HG03432 (cell line): ENCODE data around the gene CHST9.
"Not testable (repeated sequence)": the region's sequence is repeated elsewhere in the genome, so short reads cannot be mapped to it uniquely, and the experiment has no call there.

Source experiments
- ATAC-seq: cut with Tn5 transposase; IDR thresholded peaks from one replicate; pipeline ENCODE4 v1.9.1; 2021; ENCODE audit warnings: mild to moderate bottlenecking, moderate library complexity; ENCODE audit not compliant: unreplicated experiment

The CHST9 gene

DNA sequence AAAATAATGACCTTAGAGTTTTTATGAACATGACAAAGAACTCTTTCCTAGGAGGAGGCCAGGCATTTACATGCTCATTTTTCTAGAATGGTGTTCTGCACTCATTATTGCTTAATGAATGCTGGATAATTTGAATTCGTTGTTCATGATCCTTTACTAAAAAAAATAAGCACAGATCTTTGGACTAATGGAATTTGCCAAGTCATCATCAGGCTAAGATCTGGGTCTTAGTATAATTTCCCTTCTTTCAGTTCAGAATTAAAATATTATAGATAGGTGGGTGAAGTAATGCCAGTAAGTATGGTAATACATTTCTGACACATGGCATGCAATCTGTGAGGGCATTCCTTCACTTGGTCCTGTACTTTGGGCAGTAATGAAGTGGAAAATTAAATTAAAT is 175.8 kb downstream of the CHST9 start:
- no peak for ATAC-seq

DNA sequence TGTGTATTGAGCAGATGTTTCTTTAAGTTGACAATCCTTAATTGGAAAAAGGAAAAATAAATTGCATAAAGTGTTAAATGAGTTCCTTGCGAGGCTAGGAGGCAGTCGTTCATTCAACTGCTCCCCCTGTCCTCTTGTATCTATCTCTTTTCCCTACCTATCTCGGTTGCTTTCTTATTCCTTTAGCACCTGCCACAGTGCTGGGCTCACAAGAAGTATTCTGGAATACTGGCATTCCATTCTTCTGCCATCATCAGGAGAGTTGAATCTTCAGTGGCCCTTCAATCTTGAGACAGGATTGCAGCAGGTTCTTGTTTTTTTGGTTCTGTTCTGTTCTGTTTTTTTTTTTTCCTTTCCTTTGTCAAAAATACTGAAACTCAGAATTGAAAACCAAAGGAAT is 176.5 kb downstream of the CHST9 start:
- ATAC-seq: no peak

DNA sequence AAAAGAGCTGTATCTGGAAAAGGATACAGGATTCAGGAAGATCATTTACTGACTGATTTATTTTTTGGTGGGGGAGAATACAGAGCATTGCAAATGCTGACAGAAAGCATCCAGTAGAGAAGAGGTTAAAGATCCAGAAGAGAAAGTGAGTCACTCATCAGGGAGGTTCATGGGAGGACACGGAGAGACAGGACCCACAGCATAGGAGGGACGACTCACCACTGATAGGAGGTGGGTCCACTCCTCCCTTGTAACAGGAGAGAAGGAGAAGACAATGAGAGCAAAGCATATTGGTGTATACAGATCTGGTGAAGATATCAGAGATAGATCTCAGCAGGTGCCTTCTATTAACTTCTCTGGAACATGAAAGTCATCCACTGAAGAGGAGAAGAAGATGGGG is 177.2 kb downstream of the CHST9 start:
- no peak for ATAC-seq

DNA sequence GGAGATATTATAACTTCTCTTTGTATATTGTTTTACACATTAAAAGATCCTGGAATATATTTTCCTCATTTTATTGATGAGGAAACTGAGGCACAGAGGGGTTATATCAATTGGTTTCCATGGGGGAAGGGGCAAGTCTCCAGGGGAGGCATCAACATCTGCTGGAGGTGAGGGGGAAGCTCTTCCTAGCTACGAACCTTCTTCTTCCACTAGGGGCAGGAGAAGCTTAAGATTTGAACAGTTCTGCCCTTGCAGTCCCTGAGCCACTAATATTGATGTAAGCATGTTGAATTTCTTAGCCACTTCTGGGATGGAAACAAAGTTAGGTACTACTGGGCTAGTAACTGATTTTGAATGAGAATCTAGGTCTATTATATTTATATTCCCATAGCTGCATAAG is 179.5 kb downstream of the CHST9 start:
- ATAC-seq: no peak

DNA sequence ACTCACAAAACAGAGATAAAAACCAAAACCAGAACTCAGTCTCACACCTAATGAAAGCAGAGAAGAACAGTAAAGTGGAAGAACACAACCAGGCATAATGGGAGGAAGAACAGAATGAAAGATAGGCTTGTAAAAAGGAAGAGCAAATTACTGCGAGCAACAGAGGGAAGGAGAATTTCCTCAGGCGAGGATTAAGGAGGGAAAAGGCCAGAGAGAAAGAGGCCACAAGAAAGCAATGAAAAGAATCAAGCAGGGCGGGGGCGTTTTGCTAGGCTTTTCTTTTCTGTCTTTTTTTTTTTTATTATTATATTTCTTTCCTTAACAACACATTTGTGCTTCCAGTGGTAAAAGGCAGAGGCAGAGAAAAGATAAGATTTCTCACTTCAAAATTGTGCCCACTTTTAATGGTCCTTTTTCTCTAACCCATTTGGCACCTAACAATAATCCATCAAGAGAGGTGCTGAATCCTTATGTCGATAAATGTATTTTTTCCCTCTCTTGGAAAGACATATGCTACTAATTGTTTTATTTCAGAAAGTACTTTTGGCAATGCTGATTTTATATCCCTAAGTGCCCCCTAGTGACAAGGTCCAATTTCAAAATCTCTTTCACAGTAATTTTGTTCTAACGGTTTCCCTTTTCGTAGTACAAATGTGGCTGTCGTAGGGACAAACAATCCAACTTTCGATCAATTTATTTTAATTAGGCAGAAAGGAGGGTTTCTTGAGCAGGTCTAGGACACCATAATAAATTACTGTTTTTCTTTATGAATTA is 180.9 kb downstream of the CHST9 start:
- ATAC-seq: no peak

DNA sequence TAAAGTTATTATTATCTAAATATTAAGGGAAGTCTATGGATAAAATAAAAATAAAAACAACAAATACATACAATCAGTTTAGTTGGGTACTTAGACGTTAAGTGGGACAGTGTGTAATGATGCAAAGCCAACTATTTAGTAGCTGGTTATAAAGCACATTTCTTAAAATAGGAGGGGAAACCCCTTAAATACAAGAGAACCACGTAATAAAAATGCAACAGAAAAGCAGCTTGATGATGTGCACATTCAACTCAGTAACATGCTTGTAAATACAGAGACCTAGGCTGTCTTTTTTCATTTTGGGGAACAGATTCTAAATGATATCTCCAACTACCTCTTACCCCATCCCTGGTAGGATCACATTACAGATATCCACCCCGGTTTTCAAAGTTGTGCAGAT is 185.3 kb downstream of the CHST9 start:
- ATAC-seq: no peak

DNA sequence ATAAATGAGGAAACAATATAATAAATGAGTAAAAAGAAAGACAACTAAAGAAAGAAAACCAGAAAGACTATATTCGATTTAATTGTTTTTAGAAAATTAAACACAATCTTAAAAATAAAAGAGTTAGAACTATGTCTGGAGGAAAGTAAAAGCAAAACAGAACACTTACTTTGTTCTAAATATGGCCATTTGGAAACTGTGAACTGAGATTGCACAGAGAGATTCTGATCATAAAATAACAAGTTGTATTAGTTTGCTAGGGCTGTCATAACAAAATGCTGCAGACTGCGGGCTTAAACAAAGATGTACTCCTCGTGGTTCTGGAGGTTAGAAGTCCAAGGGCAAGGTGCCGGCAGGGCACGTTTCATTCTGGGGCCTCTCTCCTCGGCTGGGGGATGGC is 191.5 kb downstream of the CHST9 start:
- peak; percentile 60 for ATAC-seq

DNA sequence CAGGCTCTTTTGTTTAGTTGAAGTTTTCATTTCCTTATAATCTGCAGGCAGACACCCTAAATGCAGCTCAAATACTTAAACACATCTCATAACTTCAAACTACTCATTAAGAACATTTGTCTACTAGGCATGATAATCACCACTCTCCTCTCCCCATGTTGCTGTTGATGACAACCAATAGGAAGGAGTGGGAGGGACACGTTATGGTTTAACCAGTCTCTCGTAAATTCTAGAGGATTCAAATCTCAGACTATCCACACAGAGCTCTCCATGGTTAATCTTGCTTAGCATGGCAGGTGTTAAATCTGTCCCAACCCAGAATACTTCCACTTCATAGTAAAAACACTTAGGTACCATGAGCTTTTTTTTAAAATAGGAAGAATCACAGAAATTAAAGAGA is 192.2 kb downstream of the CHST9 start:
- peak; percentile 53 for ATAC-seq

DNA sequence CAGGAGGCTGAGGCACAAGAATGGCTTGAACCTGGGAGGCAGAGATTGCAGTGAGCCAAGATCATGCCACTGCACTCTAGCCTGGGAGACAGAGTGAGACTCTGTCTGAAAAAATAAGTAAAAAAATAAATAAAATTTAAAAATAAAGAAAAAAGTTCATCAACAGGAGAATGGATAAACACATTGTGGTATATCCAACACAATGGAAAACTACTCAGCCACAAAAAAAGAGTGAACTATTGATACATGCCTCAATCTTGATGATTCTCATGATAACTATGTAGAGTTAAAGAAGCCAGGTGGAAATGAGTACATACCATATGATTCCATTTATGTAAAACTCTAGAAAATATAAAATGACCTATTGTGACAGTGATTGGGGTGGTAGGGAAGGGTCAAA is 195.3 kb downstream of the CHST9 start:
- ATAC-seq: no peak

DNA sequence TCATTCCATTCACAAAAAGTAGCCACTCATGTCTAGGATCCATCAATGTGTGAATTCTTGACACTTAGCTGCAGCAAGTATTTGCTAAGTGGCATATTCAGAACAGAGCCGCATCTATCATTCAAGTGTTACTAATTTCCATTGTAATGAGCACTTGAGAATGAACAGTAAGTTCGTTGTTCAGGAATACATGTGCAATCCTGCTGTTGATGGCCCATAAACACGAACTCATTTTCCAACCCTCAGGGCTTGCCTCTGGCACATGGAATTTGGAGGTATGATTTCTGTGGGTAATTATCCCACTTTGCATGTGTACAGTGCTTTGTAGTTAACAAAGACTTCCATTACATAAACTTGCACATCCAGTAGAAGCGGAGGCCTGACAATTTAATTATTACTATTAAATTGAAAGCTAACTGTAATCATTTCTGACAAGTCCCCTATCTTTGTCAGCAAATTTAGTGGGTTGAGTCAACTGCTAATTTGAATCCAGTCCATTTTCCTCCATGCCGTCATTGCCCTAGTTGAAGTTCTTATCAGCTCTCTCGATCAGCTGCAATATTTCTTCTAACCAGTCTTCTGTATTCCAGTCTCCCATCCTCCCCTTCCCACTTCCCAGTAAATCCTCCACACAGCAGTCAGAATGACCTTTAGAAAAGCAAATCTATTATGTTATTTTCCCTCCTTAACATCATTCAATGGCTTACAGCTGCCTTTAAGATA is 203.6 kb downstream of the CHST9 start:
- ATAC-seq: no peak

DNA sequence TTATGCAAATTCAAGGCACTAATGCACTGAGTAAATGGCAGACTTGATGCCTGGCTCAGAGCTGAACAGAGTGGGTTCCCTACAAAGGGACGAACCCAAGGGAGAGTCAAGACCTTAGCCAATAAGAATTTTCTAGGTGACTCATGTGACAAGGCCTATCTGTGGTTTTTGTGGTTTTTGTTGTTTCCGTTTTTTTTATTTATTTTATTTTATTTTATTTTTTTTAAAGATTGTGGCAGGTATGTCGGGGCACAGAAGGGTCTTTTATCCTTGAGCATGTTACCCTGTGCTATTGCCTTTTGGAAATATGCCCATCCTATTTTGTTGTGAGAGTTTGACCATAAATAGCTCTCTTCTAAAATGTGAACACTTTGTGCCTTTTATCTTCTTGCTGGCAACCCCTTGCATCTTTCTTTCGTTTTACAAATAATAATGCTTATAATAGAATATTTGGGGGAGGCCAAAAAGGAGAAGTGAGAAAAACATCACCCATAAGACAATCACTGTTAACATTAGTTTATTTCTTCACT is 206.2 kb downstream of the CHST9 start:
- ATAC-seq: peak; percentile 98

DNA sequence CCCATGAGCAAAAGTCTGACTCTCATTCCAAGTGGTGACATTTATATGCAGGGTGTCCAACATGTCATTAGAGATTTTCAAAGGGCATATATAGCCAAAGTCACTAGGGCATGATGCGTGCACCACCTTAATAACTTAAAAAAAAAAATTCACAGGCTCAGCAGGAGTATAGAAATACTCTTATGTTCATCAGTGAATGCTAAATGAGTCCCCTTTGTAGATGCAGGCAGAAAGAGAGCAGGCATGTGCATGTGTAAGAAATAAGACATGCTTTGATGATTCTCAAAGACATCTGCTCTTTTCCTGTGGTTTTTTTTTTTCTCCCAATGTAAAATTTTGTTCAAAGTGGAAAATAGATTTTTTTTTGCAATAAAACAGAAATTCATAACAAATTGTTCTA is 207.3 kb downstream of the CHST9 start:
- ATAC-seq: no peak

DNA sequence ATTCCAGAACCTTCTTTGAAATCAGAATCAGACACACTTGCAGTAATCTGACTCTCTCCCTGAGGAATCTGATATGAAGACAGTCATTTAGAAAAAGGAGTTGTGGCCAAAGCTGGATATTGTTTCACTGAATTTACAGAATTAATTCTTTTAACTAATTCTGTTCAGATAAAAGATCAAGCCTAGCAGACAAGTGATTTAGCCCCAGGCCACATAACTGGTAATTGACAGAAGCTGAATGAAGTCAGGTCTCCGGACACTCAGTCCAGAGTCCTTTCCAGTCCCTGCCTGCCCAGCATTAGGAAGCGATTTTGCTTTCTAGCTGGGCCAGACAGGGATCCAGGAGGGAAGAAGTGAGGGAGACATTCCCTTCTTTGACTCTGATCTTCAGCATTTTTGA is 208.9 kb downstream of the CHST9 start:
- ATAC-seq: no peak

DNA sequence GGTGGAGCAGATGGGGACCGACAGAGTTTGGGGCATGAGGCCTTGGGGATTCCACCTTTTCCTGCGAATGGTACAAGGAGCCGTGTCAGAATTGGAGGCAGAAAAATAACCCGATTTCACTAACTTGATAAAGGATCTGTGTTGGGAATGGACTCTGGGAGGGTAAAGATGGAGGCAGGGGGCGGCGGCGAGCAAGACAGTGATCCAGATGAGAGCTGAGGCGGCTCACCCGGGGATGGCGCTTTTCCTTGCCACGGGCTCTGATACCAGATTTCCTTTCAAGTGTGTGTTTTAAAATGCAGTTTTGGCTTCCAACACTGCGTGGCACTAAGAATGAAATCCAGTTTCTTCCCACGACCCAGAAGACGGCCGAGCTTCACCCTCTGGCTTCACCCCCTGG is 212.6 kb downstream of the CHST9 start:
- not testable (repeated sequence) for ATAC-seq

DNA sequence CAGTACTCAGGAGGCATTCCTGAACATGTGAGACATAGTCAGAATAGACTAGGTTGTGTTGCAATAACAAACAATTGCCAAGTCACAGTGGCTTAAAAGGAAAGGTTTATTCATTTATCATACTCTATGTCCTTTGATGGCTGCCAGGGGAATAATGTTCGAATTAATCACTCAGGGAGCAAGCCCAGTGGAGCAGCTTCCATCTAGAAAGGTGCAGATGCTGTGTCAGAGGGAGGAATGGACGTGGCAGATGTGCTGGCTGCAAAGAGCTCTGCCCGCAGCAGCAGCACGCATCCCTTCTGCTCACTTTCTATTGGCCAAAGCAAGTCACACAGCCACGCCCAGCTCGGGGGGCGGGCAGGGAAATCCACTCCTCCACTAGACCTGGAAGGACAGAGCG is 213.7 kb downstream of the CHST9 start:
- no peak for ATAC-seq

DNA sequence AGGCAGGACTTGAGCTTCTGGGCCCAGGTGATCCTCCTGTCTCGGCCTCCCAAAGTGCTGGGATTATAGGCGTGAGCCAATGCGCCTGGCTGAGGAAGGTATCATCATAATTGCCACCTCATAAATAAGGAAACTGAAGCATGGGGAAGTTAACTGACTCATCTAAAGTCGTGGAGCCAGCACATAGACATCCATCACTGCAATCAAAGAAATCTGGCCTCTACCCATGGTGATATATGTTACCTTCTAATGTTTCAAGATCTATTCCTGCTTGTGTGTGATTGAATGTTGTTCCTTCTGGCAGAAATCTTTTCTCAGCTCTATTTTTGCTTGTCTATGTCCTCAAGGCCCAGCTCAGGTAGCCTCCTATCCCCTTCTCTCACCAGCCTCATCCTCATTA is 214.5 kb downstream of the CHST9 start:
- no peak for ATAC-seq

DNA sequence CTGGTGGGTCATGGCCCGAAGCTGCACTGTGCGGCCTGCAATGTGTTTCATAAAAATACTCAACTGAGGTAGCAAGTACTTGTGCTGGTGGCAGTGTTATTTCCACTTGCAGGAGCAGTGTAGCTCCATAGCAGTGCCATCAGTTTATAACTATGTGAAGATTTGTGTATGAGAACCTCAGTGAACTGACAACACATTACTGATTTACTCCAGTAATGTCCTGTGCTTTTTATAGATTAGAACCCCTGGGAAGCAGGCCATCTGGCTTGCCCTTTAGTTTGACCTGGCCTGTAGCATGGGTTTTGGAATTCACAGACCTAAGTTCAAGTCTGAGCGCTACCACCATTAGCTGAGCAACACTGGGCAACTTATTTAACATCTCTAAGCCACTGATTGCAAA is 219.9 kb downstream of the CHST9 start:
- no peak for ATAC-seq

DNA sequence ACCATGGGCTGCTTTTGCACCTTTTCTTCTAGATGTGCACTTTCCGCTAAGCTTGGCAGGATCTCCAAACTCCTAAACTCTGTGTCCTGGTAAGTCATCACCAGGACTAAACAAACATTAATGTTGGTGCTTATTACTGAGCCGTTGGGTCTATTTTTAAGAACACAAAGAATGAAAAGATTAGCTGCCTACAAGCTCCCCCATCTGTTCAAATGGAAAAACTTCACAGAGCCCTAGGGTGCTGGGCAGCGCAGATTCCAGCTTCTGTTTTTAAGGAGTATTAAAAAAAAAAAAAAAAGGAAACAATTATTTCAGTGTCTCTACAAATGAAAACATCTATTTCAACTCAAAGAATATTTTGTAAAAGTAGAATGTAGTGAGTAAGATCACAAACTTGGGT is 221.8 kb downstream of the CHST9 start:
- no peak for ATAC-seq

DNA sequence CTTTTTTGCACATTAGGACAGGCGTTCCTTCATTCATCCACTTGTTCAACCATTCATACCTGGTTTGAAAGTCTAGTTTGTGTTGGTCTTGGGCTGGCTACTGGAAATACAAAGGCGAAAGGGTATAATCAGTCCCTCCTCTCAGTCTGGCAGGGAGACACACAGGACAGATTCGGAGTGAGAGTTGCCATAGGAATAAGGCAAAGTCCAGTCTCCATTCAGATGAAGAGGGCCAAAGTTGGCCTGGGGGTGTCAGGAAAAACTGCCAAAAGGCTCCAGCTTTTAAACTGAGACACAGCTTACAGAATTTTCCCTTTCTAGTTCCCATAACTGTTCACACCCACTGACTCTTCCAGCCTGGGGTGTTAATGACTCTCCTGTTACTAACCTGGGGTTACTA is 223.3 kb downstream of the CHST9 start:
- no peak for ATAC-seq

DNA sequence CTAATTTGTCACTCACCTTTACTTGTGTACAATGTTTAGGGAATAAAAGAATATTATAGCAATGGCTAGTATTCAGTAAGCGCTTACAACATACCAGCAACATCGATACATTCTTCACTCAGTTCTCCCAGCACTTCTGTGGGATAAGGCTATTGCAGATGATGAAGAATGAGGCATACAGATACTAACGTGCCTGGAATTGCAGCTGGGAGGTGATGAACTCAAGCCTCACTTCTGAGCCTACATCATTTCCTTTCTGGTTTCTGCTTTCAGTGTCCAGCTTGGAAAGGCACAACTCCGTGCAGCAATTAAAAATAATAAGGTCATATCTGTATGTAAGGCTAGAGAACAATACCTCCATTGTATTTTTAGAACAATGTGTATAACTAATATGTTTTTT is 224.2 kb downstream of the CHST9 start:
- no peak for ATAC-seq

DNA sequence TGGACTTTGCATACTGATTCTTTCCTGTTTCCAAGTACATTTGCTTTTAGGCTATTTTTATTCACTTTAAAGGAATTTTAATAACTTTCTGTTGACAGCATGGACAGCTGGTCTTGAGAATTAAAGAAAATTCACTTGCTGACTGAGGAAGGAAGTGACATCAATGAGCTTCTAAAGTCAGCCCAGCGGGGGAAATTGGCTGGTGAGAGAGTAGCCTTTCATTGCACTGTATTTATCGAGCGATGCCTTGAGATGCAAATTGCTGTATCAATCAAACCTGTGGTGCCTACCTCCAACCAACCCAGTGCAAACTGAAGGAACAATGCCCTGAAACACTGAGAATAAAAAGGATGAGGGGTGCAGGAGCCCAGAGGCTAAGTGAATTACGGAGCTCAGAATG is 228.2 kb downstream of the CHST9 start:
- ATAC-seq: no peak

DNA sequence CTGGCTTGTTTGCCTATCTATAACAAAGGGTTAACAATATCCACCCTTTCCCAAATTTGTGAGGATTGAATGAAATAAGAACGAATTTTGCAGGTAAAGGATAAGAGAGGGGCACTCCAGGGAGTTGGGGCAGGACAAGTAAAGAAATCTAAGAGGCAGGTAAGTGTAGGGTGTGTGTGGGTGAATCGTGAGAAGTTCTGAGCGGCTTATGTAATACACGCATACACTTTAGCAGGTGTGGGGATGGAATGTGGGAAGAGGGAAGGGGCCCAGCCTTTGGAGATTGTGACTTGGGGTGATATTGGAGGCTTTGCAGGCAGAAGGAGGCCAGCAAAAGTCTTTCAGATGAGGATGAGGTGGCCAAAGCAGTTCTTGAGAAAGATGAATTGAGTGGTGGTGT is 236.4 kb downstream of the CHST9 start:
- ATAC-seq: no peak
